Measurements from ENCODE around the gene ATXN1. TPM values are rescaled to one million over a fixed set of nuclear protein-coding genes. Genes with fewer than 3 reads are reported as not detected.

The ATXN1 gene
- total and polyA plus RNA-seq, 2 of the 8 experiments (the other 6 are each of a cell fraction or from before 2014, with no cell fraction given) = 1.6 to 4.0 TPM

DNA sequence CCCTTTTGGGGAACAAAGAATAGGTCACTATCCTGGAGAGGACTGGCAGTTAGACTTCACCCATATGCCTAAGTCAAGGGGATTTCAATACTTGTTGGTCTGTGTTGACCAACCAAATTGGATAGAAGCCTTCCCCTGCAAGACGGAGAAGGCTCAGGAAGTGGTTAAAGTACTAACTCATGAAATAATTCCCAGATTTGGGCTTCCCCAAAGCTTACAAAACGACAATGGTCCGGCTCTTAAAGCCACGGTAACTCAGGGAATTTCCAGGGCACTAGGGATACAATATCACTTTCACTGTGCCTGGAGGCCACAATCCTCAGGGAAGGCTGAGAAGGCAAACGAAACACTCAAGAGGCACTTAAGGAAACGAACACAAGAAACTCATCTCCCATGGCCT is 299.8 kb downstream of the ATXN1 start:
- H3K23me2 ChIP-seq (ENCODE audit: low read depth, low read length) = no peaks in the 10 kb centered on the region
- H4K8ac ChIP-seq (ENCODE audit: extremely low read depth, insufficient read depth, low read length) = no peak overlapping the region
- H3K4ac ChIP-seq (replicated peaks; ENCODE audit: insufficient read length, low read depth, low read length) = no peak overlapping the region
- H2AK5ac ChIP-seq (ENCODE audit: low read depth, low read length) = no peak overlapping the region
- H3K23ac ChIP-seq (ENCODE audit: insufficient read length) = no peak overlapping the region
- no peak overlapping the region for H3K56ac ChIP-seq (replicated peaks; ENCODE audit: insufficient read length, low read depth, low read length)
- ChIA-PET POLR2A (ENCODE audit: partially characterized antibody) (no interaction called here), CTCF (ENCODE audit: partially characterized antibody) (no interaction called here)
- no peaks in the 10 kb centered on the region; a peak in 1 of 4 replicates for H3K9me3 ChIP-seq (ENCODE audit: insufficient read depth in 2 of 2, low read depth in 1 of 2, low read length in 1 of 2)
- H3K36me3 ChIP-seq (ENCODE audit: control insufficient read depth in 2 of 4, insufficient read depth in 4 of 4, low read length in 3 of 4) = no peaks in the 10 kb centered on the region
- no peak overlapping the region for H3K18ac ChIP-seq (ENCODE audit: extremely low read depth, low read length)
- DNase-seq (ENCODE audit: low read depth in 1 of 2, low spot score in 2 of 2) (no peak), FAIRE-seq (no peak)
- no peak overlapping the region for H2BK120ac ChIP-seq (replicated peaks; ENCODE audit: low read depth, low read length)
- no peaks in the 10 kb centered on the region for H3K79me1 ChIP-seq (ENCODE audit: low read depth, low read length)
- H3K27ac ChIP-seq (ENCODE audit: low read depth, low read length) = no peak overlapping the region
- no peak overlapping the region for H2BK12ac ChIP-seq (ENCODE audit: low read depth, low read length)
- H3K14ac ChIP-seq (ENCODE audit: insufficient read length) = no peak overlapping the region
- H2BK5ac ChIP-seq (ENCODE audit: low read depth, low read length) = no peak overlapping the region
- H3K4me3 ChIP-seq (ENCODE audit: extremely low read depth in 1 of 4, insufficient read depth in 2 of 4, low read depth in 3 of 4, low read length in 4 of 4) = no peak overlapping the region
- no peak overlapping the region for H4K91ac ChIP-seq (replicated peaks; ENCODE audit: insufficient read length, low read length)
- H4K20me1 ChIP-seq (replicated peaks in 1 of 2; ENCODE audit: control insufficient read depth in 1 of 2, insufficient read depth in 2 of 2, low read length in 2 of 2) = no peaks in the 10 kb centered on the region
- TF ChIP-seq CBX5 (IDR thresholded peaks at IDR 0.05; ENCODE audit: low read depth, low read length) = no peak
- TF ChIP-seq GTF2F1 (IDR thresholded peaks at IDR 0.05; ENCODE audit: borderline replicate concordance, low read depth, low read length) = no peak
- TF ChIP-seq TEAD4 (IDR thresholded peaks at IDR 0.05; ENCODE audit: low read depth, low read length) = no peak
- TF ChIP-seq POLR2AphosphoS5 (IDR thresholded peaks at IDR 0.05; ENCODE audit: low read depth, low read length) = no peak
- no peak for TF ChIP-seq HDAC6 (IDR thresholded peaks at IDR 0.05; ENCODE audit: low read depth, low read length)
- TF ChIP-seq KDM1A (IDR thresholded peaks at IDR 0.05; ENCODE audit: borderline replicate concordance, low read length) = no peak
- TF ChIP-seq GABPA (IDR thresholded peaks at IDR 0.05; ENCODE audit: borderline replicate concordance, insufficient read depth, low read length) = no peak
- no peak for TF ChIP-seq SIN3A (conservative IDR thresholded peaks at IDR 0.05 in 1 of 2, IDR thresholded peaks at IDR 0.05 in 1 of 2; ENCODE audit: low read depth in 1 of 2, low read length in 2 of 2)
- no peak for TF ChIP-seq EGR1 (IDR thresholded peaks at IDR 0.05; ENCODE audit: borderline replicate concordance, low read depth, low read length)
- TF ChIP-seq, protein P1, sequence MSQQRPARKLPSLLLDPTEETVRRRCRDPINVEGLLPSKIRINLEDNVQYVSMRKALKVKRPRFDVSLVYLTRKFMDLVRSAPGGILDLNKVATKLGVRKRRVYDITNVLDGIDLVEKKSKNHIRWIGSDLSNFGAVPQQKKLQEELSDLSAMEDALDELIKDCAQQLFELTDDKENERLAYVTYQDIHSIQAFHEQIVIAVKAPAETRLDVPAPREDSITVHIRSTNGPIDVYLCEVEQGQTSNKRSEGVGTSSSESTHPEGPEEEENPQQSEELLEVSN (IDR thresholded peaks at IDR 0.05) = no peak
- no peak for TF ChIP-seq NRF1 (IDR thresholded peaks at IDR 0.05; ENCODE audit: low read depth, low read length)
- no peak for TF ChIP-seq KDM5A (IDR thresholded peaks at IDR 0.05; ENCODE audit: low read length)
- TF ChIP-seq EZH2 (IDR thresholded peaks at IDR 0.05; ENCODE audit: low read depth, low read length, severe bottlenecking) = no peak
- H3K79me2 ChIP-seq (ENCODE audit: control insufficient read depth in 1 of 2, insufficient read depth in 2 of 2, low read length in 2 of 2) = no peaks in the 10 kb centered on the region
- no peak overlapping the region for H2AFZ ChIP-seq (ENCODE audit: low read length)
- peaks cover 0 to 6% (median 1%) of the 10 kb centered on the region in 4 experiments; a peak in 4 of 7 replicates for H3K4me1 ChIP-seq (replicated peaks in 1 of 4; ENCODE audit: control insufficient read depth in 3 of 4, insufficient read depth in 4 of 4, low read length in 3 of 4)
- WGBS, 2 experiments (ENCODE audit: extremely low coverage in 1 of 2, insufficient coverage in 1 of 2, insufficient read length in 1 of 2, insufficient replicate concordance in 2 of 2, low coverage in 1 of 2, low lambda C conversion rate in 2 of 2, missing lambda C conversion rate in 1 of 2) = 62% methylated on average over 6 of the region's 6 CpGs; no CpG with 5 or more reads in 1 of the 2 experiments
- no peak overlapping the region for H2BK15ac ChIP-seq (ENCODE audit: low read length)
- no peak overlapping the region for H2BK20ac ChIP-seq (ENCODE audit: low read length)
- H3K9ac ChIP-seq (replicated peaks in 1 of 4; ENCODE audit: extremely low read depth in 1 of 4, low read depth in 3 of 4, low read length in 3 of 4) = no peak overlapping the region
- H4K5ac ChIP-seq (ENCODE audit: insufficient read length, low read depth, low read length) = no peak overlapping the region
- H3K27me3 ChIP-seq (replicated peaks in 1 of 4; ENCODE audit: control insufficient read depth in 3 of 4, extremely low read depth in 1 of 4, insufficient read depth in 3 of 4, low read length in 3 of 4) = no peaks in the 10 kb centered on the region
- H3K4me2 ChIP-seq (ENCODE audit: insufficient read depth in 1 of 2, low read depth in 2 of 2, low read length in 2 of 2) = no peak overlapping the region
